ENCODE measurements around the gene ZNF230. TPM values are rescaled to one million over a fixed set of nuclear protein-coding genes. Genes with fewer than 3 reads are reported as not detected.

Gene ZNF230
- total and polyA plus RNA-seq, 2 of the 8 experiments (the other 6 are each of a cell fraction or from before 2014, with no cell fraction given) = 1.5 to 3.6 TPM

- FAIRE-seq = no peak
- no peaks in the 10 kb centered on the region for H3K79me1 ChIP-seq (ENCODE audit: low read depth, low read length)
- H2BK120ac ChIP-seq (replicated peaks; ENCODE audit: low read depth, low read length) = no peak overlapping the region
- H3K9ac ChIP-seq (replicated peaks in 1 of 4; ENCODE audit: extremely low read depth in 1 of 4, low read depth in 3 of 4, low read length in 3 of 4) = peak overlapping the region in 1 of 4 experiments; percentile 11; a peak in 1 of 7 replicates
- no peaks in the 10 kb centered on the region for H4K20me1 ChIP-seq (replicated peaks in 1 of 2; ENCODE audit: control insufficient read depth in 1 of 2, insufficient read depth in 2 of 2, low read length in 2 of 2)
- H3K4me1 ChIP-seq (replicated peaks in 1 of 4; ENCODE audit: control insufficient read depth in 3 of 4, insufficient read depth in 4 of 4, low read length in 3 of 4) = peaks cover 0 to 3% (median 0%) of the 10 kb centered on the region in 4 experiments; a peak in 2 of 7 replicates
- peak in 1 of 2 experiments; percentile 44 for DNase-seq (ENCODE audit: low read depth in 1 of 2, low spot score in 2 of 2)
- H2AK5ac ChIP-seq (ENCODE audit: low read depth, low read length) = no peak overlapping the region
- no peaks in the 10 kb centered on the region for H3K27me3 ChIP-seq (replicated peaks in 1 of 4; ENCODE audit: control insufficient read depth in 3 of 4, extremely low read depth in 1 of 4, insufficient read depth in 3 of 4, low read length in 3 of 4)
- no peak overlapping the region for H2BK20ac ChIP-seq (ENCODE audit: low read length)
- H3K4ac ChIP-seq (replicated peaks; ENCODE audit: insufficient read length, low read depth, low read length) = no peak overlapping the region
- H3K56ac ChIP-seq (replicated peaks; ENCODE audit: insufficient read length, low read depth, low read length) = no peak overlapping the region
- peaks cover 9% of the 10 kb centered on the region for H3K23me2 ChIP-seq (ENCODE audit: low read depth, low read length)
- ChIA-PET CTCF (ENCODE audit: partially characterized antibody) (no interaction called here), POLR2A (ENCODE audit: partially characterized antibody) (interaction anchor here (1.3 kb wide), 1 partner anchor 20 kb away, joined by 3 read pairs; the partner anchor contains the start of gene ZNF155)
- H3K27ac ChIP-seq (ENCODE audit: low read depth, low read length) = no peak overlapping the region
- peaks cover 0 to 7% (median 2%) of the 10 kb centered on the region in 4 experiments; a peak in 4 of 8 replicates for H3K36me3 ChIP-seq (ENCODE audit: control insufficient read depth in 2 of 4, insufficient read depth in 4 of 4, low read length in 3 of 4)
- H4K91ac ChIP-seq (replicated peaks; ENCODE audit: insufficient read length, low read length) = no peak overlapping the region
- H3K9me3 ChIP-seq (ENCODE audit: insufficient read depth in 2 of 2, low read depth in 1 of 2, low read length in 1 of 2) = peaks cover under 1 to 5% of the 10 kb centered on the region in 2 experiments; a peak in 2 of 4 replicates
- peak overlapping the region; percentile 85 to 96 (median 91) for H3K4me3 ChIP-seq (ENCODE audit: extremely low read depth in 1 of 4, insufficient read depth in 2 of 4, low read depth in 3 of 4, low read length in 4 of 4)
- 19% methylated on average over 15 of the region's 15 CpGs; no CpG with 5 or more reads in 1 of the 2 experiments for WGBS, 2 experiments (ENCODE audit: extremely low coverage in 1 of 2, insufficient coverage in 1 of 2, insufficient read length in 1 of 2, insufficient replicate concordance in 2 of 2, low coverage in 1 of 2, low lambda C conversion rate in 2 of 2, missing lambda C conversion rate in 1 of 2)
- no peak overlapping the region for H3K18ac ChIP-seq (ENCODE audit: extremely low read depth, low read length)
- H2BK12ac ChIP-seq (ENCODE audit: low read depth, low read length) = no peak overlapping the region
- H4K8ac ChIP-seq (ENCODE audit: extremely low read depth, insufficient read depth, low read length) = no peak overlapping the region; the same call in 1 of the 2 replicates
- H3K79me2 ChIP-seq (ENCODE audit: control insufficient read depth in 1 of 2, insufficient read depth in 2 of 2, low read length in 2 of 2) = no peaks in the 10 kb centered on the region
- H2BK5ac ChIP-seq (ENCODE audit: low read depth, low read length) = no peak overlapping the region
- H4K5ac ChIP-seq (ENCODE audit: insufficient read length, low read depth, low read length) = no peak overlapping the region
- no peak overlapping the region for H3K23ac ChIP-seq (ENCODE audit: insufficient read length)
- H2BK15ac ChIP-seq (ENCODE audit: low read length) = no peak overlapping the region
- TF ChIP-seq BRCA1 (IDR thresholded peaks at IDR 0.05; ENCODE audit: low read depth, low read length) (no peak), SP1 (IDR thresholded peaks at IDR 0.05; ENCODE audit: low read depth, low read length) (no peak)
- H2AFZ ChIP-seq (ENCODE audit: low read length) = peak overlapping the region; percentile 93
- no peak overlapping the region for H3K14ac ChIP-seq (ENCODE audit: insufficient read length)
- H3K4me2 ChIP-seq (ENCODE audit: insufficient read depth in 1 of 2, low read depth in 2 of 2, low read length in 2 of 2) = peak overlapping the region; percentile 80 to 87
Observed at GRCh38 chr19:44003461-44004009, 778 bp downstream of the ZNF230 start.

All from H1 (cell line).